Activated CD8-positive, alpha-beta T cell treated with anti-CD3 and anti-CD28 coated beads for 36 hours (primary cell): ENCODE results near the gene SF1. TPM values are rescaled to one million over a fixed set of nuclear protein-coding genes. Genes with fewer than 3 reads are reported as not detected.
"Not testable (repeated sequence)": the region's sequence is repeated elsewhere in the genome, so short reads cannot be mapped to it uniquely, and the experiment has no call there.

Source experiments
- ATAC-seq: fragments of 200-7000 bp; cut with Tn5 transposase; one replicate; pipeline ENCODE4 v1.10.0; 2021; ENCODE audit warnings: mild to moderate bottlenecking, moderate library complexity
- CTCF ChIA-PET: fragments of 350-600 bp; sonication (Branson Sonifier 250); formaldehyde crosslinking; loops from one replicate; lab custom pipeline; 2021; ENCODE audit warnings: antibody characterized with exemption; lab: Charles Lee
- POLR2A ChIA-PET: fragments of 350-600 bp; sonication (Branson Sonifier 250); formaldehyde crosslinking; loops from one replicate; lab custom pipeline; 2021; ENCODE audit warnings: antibody characterized with exemption; lab: Charles Lee
- DNase-seq: peaks from one replicate; pipeline ENCODE4 v3.0.0-alpha.2; 2020
- H3K27ac Mint-ChIP-seq: one replicate; pipeline ENCODE4 v1.8.0; 2021; ENCODE audit warnings: mild to moderate bottlenecking, mixed read lengths
- H3K27me3 Mint-ChIP-seq: one replicate; pipeline ENCODE4 v1.8.0; 2021; ENCODE audit warnings: mixed read lengths
- H3K36me3 Mint-ChIP-seq: one replicate; pipeline ENCODE4 v1.8.0; 2021; ENCODE audit warnings: low read depth, mixed read lengths
- H3K4me1 Mint-ChIP-seq: one replicate; pipeline ENCODE4 v1.8.0; 2021; ENCODE audit warnings: low read depth, mixed read lengths
- H3K4me3 Mint-ChIP-seq: one replicate; pipeline ENCODE4 v1.8.0; 2021; ENCODE audit warnings: mild to moderate bottlenecking, moderate library complexity, mixed read lengths
- H3K9me3 Mint-ChIP-seq: one replicate; pipeline ENCODE4 v1.8.0; 2021; ENCODE audit warnings: mixed read lengths
- intact Hi-C: fragments of 100-400 bp; cut with micrococcal nuclease; formaldehyde crosslinking; loops from one replicate; pipeline ENCODE4 v1.10.0; 2022
- total RNA-seq, 2 experiments: library from RNA; stranded (reverse); gene quantifications; one replicate each; pipeline ENCODE4 v1.2.3, GENCODE V29; 2021
- TF ChIP-seq, protein P1 (sequence below): fragments of 200-600 bp; IDR thresholded peaks from one replicate; pipeline ENCODE4 v1.8.0; 2022; ENCODE audit warnings: antibody characterized with exemption, mild to moderate bottlenecking

SF1 gene
- total RNA-seq, 2 experiments from 2014 or later = 325 to 342 TPM

DNA sequence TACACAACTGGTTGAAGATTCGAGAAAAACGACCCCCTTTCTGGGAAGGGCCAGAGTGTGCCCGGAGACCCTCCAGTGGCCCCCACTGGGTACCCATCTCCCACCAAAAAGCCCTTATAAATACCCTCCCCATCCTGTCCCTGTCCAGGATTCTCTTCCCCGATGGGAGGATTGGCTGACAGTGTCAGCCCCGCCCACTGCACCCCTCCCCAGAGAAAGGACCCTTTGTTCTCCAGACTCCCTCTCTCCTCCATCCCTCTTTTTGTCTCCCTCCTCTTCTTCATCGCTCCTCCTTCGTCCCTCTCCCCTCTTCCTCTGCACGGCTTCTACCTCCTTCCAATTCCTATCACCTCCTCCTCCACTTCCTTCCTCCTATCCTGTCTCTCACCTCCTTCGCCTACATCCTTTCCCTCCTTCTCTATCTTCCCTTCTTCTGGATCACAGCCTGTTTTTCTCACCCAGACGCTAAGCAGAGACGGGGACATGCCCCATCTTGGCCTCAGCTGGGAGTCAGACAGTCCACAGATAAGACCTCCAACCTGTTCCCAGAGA, 45.3 kb upstream of the SF1 start:
- Mint-ChIP-seq H3K27ac (no peak overlapping the region), H3K36me3 (no peaks in the 10 kb centered on the region), H3K9me3 (no peaks in the 10 kb centered on the region), H3K27me3 (no peaks in the 10 kb centered on the region), H3K4me1 (no peaks in the 10 kb centered on the region), H3K4me3 (no peak overlapping the region)
- intact Hi-C loops = no loop called here
- CTCF ChIA-PET = no interaction called here
- DNase-seq (no peak), ATAC-seq (no peak)
- POLR2A ChIA-PET = no interaction called here
- TF ChIP-seq, protein P1, sequence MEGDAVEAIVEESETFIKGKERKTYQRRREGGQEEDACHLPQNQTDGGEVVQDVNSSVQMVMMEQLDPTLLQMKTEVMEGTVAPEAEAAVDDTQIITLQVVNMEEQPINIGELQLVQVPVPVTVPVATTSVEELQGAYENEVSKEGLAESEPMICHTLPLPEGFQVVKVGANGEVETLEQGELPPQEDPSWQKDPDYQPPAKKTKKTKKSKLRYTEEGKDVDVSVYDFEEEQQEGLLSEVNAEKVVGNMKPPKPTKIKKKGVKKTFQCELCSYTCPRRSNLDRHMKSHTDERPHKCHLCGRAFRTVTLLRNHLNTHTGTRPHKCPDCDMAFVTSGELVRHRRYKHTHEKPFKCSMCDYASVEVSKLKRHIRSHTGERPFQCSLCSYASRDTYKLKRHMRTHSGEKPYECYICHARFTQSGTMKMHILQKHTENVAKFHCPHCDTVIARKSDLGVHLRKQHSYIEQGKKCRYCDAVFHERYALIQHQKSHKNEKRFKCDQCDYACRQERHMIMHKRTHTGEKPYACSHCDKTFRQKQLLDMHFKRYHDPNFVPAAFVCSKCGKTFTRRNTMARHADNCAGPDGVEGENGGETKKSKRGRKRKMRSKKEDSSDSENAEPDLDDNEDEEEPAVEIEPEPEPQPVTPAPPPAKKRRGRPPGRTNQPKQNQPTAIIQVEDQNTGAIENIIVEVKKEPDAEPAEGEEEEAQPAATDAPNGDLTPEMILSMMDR = no peak

DNA sequence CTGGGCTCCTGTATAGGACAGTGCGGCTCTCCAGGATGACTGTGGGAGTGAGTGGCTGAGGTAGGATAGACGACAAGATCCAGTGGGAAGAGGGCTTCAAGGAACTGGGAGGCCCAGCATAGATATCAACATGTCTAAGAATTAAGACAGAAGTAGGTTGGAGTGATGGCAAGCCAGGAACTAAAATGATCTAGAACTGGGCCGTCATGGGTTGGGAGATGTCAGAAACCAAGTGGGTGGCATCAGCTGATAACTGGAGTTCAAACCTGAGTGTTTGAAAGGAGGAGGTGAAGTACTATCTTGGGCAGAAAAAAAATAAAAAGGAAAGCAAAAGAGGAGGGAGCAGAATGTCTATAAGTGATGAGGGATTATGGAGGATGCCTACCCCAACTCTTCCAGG, 39.1 kb upstream of the SF1 start:
- H3K27me3 Mint-ChIP-seq = no peaks in the 10 kb centered on the region
- CTCF ChIA-PET = interaction anchor here (0.6 kb wide), 1 partner anchor 411 kb away, joined by 4 read pairs; no protein-coding TSS in a partner anchor
- no peaks in the 10 kb centered on the region for H3K4me1 Mint-ChIP-seq
- no peak for DNase-seq
- no peaks in the 10 kb centered on the region for H3K36me3 Mint-ChIP-seq
- no peaks in the 10 kb centered on the region for H3K9me3 Mint-ChIP-seq
- no peak overlapping the region for H3K4me3 Mint-ChIP-seq
- TF ChIP-seq, protein P1 = no peak
- ATAC-seq = no peak
- POLR2A ChIA-PET = no interaction called here
- H3K27ac Mint-ChIP-seq = no peak overlapping the region
- intact Hi-C loops = no loop called here

DNA sequence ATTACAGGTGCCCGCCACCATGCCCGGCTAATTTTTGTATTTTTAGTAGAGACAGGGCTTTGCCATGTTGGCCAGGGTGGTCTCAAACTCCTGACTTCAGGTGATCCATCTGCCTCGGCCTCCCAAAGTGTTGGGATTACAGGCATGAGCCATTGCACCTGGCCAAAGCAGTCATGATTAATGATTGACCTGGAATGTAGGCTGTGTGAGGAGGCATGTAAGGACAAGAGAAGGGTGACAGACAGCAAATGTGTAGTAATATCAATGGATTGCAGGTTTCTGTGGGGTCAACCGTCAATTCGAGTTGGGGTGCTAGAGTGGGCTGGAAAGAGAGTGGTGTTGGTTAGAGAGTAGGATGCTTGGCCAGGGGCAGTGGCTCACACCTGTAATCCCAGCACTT, 37.1 kb upstream of the SF1 start:
- intact Hi-C loops, DNase-seq, H3K4me1 Mint-ChIP-seq, H3K27ac Mint-ChIP-seq, H3K36me3 Mint-ChIP-seq, H3K4me3 Mint-ChIP-seq, POLR2A ChIA-PET, H3K27me3 Mint-ChIP-seq, ATAC-seq, H3K9me3 Mint-ChIP-seq: not testable (repeated sequence)
- CTCF ChIA-PET = interaction anchor here (0.9 kb wide), 1 partner anchor 29 kb away, joined by 3 read pairs; the partner anchor contains the start of gene CDC42BPG

DNA sequence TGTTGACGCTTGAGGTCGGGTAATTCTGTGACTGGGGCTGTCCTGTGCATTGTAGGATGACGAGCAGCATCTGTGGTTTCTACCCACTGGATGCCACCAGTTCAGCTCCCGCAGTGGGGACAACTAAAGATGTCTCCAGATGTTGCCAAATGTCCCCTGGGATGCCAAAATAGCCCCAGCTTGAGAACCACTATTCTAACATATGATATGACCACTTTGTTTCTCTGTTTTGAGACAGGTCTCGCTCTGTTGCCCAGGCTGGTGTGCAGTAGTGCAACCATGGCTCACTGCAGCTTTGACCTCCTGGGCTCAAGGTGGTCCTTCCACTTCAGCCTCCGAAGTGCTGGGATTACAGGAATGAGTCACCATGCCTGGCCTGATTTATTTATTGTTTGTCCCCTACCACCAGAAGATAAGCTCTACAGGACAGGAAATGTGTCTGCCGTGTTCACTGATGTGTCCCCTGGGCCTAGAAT, 36.4 kb upstream of the SF1 start:
- H3K36me3 Mint-ChIP-seq = peaks cover under 1% of the 10 kb centered on the region
- peaks cover 5% of the 10 kb centered on the region for H3K4me1 Mint-ChIP-seq
- intact Hi-C loops = no loop called here
- no peak overlapping the region for H3K27ac Mint-ChIP-seq
- TF ChIP-seq, protein P1 = no peak
- no peaks in the 10 kb centered on the region for H3K27me3 Mint-ChIP-seq
- no peak overlapping the region for H3K4me3 Mint-ChIP-seq
- DNase-seq (no peak), ATAC-seq (no peak)
- no peaks in the 10 kb centered on the region for H3K9me3 Mint-ChIP-seq
- CTCF ChIA-PET = no interaction called here
- POLR2A ChIA-PET = no interaction called here

DNA sequence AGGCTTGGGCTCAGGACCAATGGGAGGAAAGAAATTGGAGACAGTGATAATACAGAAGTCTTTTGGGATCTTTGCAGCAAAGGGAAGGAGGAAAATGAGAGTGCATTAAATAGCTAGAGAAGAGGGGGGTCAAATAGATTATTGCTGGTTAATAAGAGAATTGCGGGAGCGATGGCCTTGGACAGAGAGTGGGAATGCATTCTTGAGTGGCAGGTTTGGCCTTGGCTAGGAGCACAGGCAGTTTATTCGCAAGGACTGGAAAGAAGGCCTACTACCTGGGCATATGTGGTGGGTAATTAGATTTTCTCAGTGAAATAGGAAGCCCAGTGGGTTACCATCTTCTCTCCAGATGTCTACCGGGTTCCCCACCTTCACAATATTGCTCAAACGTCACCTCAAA, 35.5 kb upstream of the SF1 start:
- Mint-ChIP-seq H3K27me3 (no peaks in the 10 kb centered on the region), H3K27ac (no peak overlapping the region), H3K36me3 (peaks cover 6% of the 10 kb centered on the region), H3K4me1 (peaks cover 12% of the 10 kb centered on the region), H3K4me3 (no peak overlapping the region), H3K9me3 (no peaks in the 10 kb centered on the region)
- DNase-seq = no peak
- ChIA-PET CTCF (no interaction called here), POLR2A (no interaction called here)
- no peak for ATAC-seq
- TF ChIP-seq, protein P1 = no peak
- intact Hi-C loops = no loop called here
